OCI-LY3 (cell line): ENCODE results near the gene KDM5B.
A peak's percentile ranks its signal among the peaks of the same experiment; 100 is the strongest.

ENCODE experiments used
- H2AFZ ChIP-seq: fragments of 200-600, 300-600 bp; shearing (Covaris generic); 2 replicates; pipeline ENCODE4 v1.6.0; 2014; ENCODE audit warnings: antibody characterized with exemption, low read depth, low read length
- H3K27ac ChIP-seq: fragments of 200-600, 300-600 bp; sonication (generic); 2 replicates; pipeline ENCODE4 v1.5.1; 2014; ENCODE audit warnings: mild to moderate bottlenecking, low read length, moderate library complexity, mixed read lengths
- H3K27me3 ChIP-seq: fragments of 200-600, 300-600 bp; sonication (generic); 2 replicates; pipeline ENCODE4 v1.6.1; 2014; ENCODE audit warnings: low read depth, low read length, mixed read lengths
- H3K36me3 ChIP-seq: fragments of 200-600, 300-600 bp; sonication (generic); replicated peaks from 2 replicates; pipeline ENCODE3; 2014; ENCODE audit warnings: low read depth, low read length, mixed read lengths
- H3K4me1 ChIP-seq: fragments of 300-600, 200-600 bp; sonication (generic); 2 replicates; pipeline ENCODE4 v1.6.1; 2014; ENCODE audit warnings: low read length, mixed read lengths
- H3K4me2 ChIP-seq: fragments of 200-600, 300-600 bp; sonication (generic); 2 replicates; pipeline ENCODE4 v1.6.1; 2014; ENCODE audit warnings: low read length, mixed read lengths
- H3K4me3 ChIP-seq: fragments of 300-600, 200-600 bp; sonication (generic); 2 replicates; pipeline ENCODE4 v1.5.1; 2014; ENCODE audit warnings: antibody characterized with exemption, mild to moderate bottlenecking, low read length, moderate library complexity
- H3K79me2 ChIP-seq: fragments of 300-600, 200-600 bp; shearing (Covaris generic); 2 replicates; pipeline ENCODE4 v1.6.1; 2014; ENCODE audit warnings: mild to moderate bottlenecking, low read length, mixed read lengths
- H3K9ac ChIP-seq: fragments of 300-600, 200-600 bp; shearing (Covaris generic); 2 replicates; pipeline ENCODE4 v1.6.0; 2014; ENCODE audit warnings: mild to moderate bottlenecking, low read length, moderate library complexity
- H3K9me3 ChIP-seq: fragments of 200-600, 300-600 bp; shearing (Covaris generic); 2 replicates; pipeline ENCODE4 v1.6.1; 2014; ENCODE audit warnings: low read length, mixed read lengths; ENCODE audit not compliant: insufficient read depth
- H4K20me1 ChIP-seq: fragments of 200-600, 300-600 bp; sonication (generic); 2 replicates; pipeline ENCODE4 v1.6.1; 2016; ENCODE audit warnings: low read length, mixed read lengths; ENCODE audit not compliant: insufficient read depth
- CTCF ChIP-seq: fragments of 200-600, 300-600 bp; sonication (generic); IDR thresholded peaks from 2 replicates; pipeline ENCODE4 v1.5.1; 2014; ENCODE audit warnings: antibody characterized with exemption, low read length, low read depth
- EZH2phosphoT487 ChIP-seq: fragments of 200-600 bp; shearing (Covaris generic); IDR thresholded peaks from 2 replicates; pipeline ENCODE4 v1.6.1; 2018; ENCODE audit warnings: antibody characterized with exemption, mixed run types, low read depth

KDM5B gene

GRCh38 chr1:202807926-202808757, at the start of gene KDM5B:
Gene KDM5B, minus strand, starts transcription at chr1:202808421. Its CDS starts 116 bp downstream, at chr1:202808305.
- no peaks in the 10 kb centered on the region for H3K9me3 ChIP-seq
- peaks cover 18% of the 10 kb centered on the region; the same call in 1 of the 2 replicates for H4K20me1 ChIP-seq
- peaks cover 50% of the 10 kb centered on the region for H3K79me2 ChIP-seq
- H3K4me1 ChIP-seq = peaks cover 27% of the 10 kb centered on the region
- peak within 1 kb of the TSS; percentile 56 for H3K27ac ChIP-seq
- TF ChIP-seq CTCF (no peak), EZH2phosphoT487 (no peak)
- no peaks in the 10 kb centered on the region for H3K36me3 ChIP-seq
- H3K4me3 ChIP-seq = peak within 1 kb of the TSS; percentile 97
- H3K9ac ChIP-seq = peak within 1 kb of the TSS; percentile 90
- H3K27me3 ChIP-seq = peaks cover 25% of the 10 kb centered on the region
- peak within 1 kb of the TSS; percentile 62 for H2AFZ ChIP-seq
- peak within 1 kb of the TSS; percentile 85 for H3K4me2 ChIP-seq

- Histone ChIP-seq H3K4me1 (peaks cover 5% of the 10 kb centered on the region; the same call in 1 of the 2 replicates), H3K9ac (no peak overlapping the region), H3K27me3 (peaks cover 16% of the 10 kb centered on the region), H3K9me3 (no peaks in the 10 kb centered on the region), H3K36me3 (no peaks in the 10 kb centered on the region), H3K79me2 (no peaks in the 10 kb centered on the region), H3K4me3 (no peak overlapping the region), H4K20me1 (no peaks in the 10 kb centered on the region), H3K27ac (no peak overlapping the region), H2AFZ (no peak overlapping the region), H3K4me2 (no peak overlapping the region)
- TF ChIP-seq EZH2phosphoT487 (no peak), CTCF (no peak)
Measured at GRCh38 chr1:202857136-202857610, 49.0 kb upstream of the KDM5B start.

DNA sequence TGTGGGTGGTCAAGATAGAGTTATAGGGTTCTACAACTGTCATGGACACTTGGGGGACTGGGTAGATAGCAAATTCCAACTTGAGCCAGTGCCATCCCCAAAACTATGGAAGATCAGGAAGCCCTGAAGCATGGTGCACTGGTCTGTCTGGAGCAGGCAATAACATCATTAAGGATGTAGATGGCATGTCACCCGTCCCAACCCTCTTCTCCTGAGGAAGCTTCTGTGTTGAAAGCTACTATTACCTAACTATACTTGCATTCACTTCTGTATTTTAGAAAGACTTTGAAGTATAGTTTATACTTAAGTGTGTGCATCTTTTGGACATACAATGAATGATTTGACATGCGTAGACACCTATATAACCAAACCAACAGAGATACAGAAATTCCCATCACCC, 47.8 kb upstream of the KDM5B start:
- no peak overlapping the region for H3K4me3 ChIP-seq
- H3K36me3 ChIP-seq = no peaks in the 10 kb centered on the region
- no peak overlapping the region for H3K9ac ChIP-seq
- no peak overlapping the region for H3K27ac ChIP-seq
- H3K9me3 ChIP-seq = no peaks in the 10 kb centered on the region
- TF ChIP-seq CTCF = no peak
- H2AFZ ChIP-seq = no peak overlapping the region
- H3K4me1 ChIP-seq = peaks cover 5% of the 10 kb centered on the region
- no peak overlapping the region for H3K4me2 ChIP-seq
- no peaks in the 10 kb centered on the region for H4K20me1 ChIP-seq
- H3K79me2 ChIP-seq = no peaks in the 10 kb centered on the region
- peaks cover 6% of the 10 kb centered on the region; the same call in 1 of the 2 replicates for H3K27me3 ChIP-seq

DNA sequence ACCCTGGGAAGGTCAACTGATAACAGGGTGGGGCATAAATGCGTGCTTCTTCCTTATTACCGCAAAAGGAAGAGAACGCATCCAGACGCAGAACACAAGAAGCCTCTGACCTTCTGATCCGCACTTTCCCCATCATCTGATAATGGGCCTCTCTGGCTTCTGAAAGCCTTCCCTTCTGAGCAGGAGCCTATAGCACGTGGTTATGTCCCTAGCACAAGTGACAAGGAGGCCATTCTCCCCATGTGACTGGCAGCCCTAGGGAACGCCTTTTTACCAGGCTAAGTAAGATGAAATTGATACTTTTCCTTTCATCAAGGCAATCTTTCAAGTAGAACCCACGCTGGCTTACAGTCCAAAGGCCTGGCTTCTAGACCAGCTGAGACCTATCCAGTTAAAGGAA, 46.6 kb upstream of the KDM5B start:
- Histone ChIP-seq H3K27ac (no peak overlapping the region), H3K9me3 (no peaks in the 10 kb centered on the region), H3K79me2 (no peaks in the 10 kb centered on the region), H3K27me3 (no peaks in the 10 kb centered on the region), H4K20me1 (no peaks in the 10 kb centered on the region), H3K9ac (no peak overlapping the region), H3K4me3 (no peak overlapping the region), H3K4me2 (no peak overlapping the region), H3K4me1 (peaks cover 8% of the 10 kb centered on the region), H3K36me3 (no peaks in the 10 kb centered on the region), H2AFZ (no peak overlapping the region)
- no peak for TF ChIP-seq EZH2phosphoT487
- TF ChIP-seq CTCF = no peak
